Effector CD8-positive, alpha-beta T cell (primary cell): ENCODE measurements around the gene OR11H6.
"Not testable (repeated sequence)": the region's sequence is repeated elsewhere in the genome, so short reads cannot be mapped to it uniquely, and the experiment has no call there.

Experiments used
- DNase-seq: peaks from one replicate; lab custom pipeline; 2025; lab: John Stamatoyannopoulos, UW
- total RNA-seq, 4 experiments: gene quantifications; one replicate each; lab custom pipeline; 2026; lab: John Stamatoyannopoulos, UW

Gene OR11H6, protein sequence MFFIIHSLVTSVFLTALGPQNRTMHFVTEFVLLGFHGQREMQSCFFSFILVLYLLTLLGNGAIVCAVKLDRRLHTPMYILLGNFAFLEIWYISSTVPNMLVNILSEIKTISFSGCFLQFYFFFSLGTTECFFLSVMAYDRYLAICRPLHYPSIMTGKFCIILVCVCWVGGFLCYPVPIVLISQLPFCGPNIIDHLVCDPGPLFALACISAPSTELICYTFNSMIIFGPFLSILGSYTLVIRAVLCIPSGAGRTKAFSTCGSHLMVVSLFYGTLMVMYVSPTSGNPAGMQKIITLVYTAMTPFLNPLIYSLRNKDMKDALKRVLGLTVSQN
- total RNA-seq = 0 reads per million in 4 experiments

- DNase-seq = no peak
Measured at GRCh38 chr14:20223410-20223809, at the start of gene OR11H6. Gene OR11H6, plus strand, starts transcription at chr14:20223710. Its CDS starts 0 bp downstream, at chr14:20223710.

DNA sequence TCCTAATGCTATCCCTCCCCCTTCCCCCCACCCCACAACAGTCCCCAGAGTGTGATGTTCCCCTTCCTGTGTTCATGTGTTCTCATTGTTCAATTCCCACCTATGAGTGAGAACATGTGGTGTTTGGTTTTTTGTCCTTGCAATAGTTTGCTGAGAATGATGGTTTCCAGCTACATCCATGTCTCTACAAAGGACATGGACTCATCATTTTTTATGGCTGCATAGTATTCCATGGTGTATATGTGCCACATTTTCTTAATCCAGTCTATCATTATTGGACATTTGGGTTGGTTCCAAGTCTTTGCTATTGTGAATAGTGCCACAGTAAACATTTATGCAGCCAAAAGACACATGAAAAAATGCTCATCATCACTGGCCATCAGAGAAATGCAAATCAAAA is 49.3 kb upstream of the OR11H6 start:
- DNase-seq = not testable (repeated sequence)

DNA sequence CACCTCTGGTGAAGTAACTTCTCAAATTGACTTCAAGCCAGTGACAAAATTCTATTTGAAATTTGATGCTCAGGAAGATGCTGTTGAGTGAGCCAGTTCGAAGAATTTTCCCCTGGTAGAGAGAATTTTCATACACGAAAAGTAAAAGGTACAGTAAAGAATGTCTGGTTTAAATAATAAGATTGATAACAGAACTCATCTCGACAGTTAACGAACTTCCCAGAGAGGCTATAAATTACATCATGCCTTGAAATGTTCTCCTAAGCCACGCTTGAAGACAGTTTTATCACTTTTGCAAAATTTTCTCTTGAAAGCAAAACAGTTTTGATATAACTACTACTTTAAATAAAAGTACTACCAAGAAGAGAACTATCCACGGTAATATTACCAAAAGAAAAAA is 47.2 kb upstream of the OR11H6 start:
- no peak for DNase-seq

DNA sequence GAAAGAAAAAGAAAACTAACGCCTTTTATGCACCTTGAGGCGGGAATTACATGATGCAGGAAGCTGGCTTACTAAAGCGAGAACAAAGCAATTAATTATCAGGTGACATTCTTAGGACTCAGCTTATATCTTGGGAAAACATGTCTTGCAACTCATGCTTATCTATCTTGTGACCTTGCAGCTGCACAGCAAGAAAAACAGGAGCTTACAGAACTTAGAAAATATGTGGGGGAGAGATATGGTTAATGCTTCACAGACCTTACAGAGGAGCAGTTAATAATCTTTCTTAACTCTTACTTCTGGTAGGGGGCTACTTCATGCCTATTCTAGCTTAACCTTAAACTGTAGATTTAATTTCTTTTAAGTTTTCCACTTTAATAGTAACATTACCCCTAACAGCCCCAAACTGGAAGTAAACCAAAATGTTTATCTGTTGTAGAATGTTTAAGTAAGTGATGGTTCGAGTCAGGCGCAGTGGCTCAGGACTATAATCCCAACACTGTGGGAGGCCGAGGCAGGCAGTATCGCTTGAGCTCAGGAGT is 46.0 kb upstream of the OR11H6 start:
- DNase-seq = no peak

DNA sequence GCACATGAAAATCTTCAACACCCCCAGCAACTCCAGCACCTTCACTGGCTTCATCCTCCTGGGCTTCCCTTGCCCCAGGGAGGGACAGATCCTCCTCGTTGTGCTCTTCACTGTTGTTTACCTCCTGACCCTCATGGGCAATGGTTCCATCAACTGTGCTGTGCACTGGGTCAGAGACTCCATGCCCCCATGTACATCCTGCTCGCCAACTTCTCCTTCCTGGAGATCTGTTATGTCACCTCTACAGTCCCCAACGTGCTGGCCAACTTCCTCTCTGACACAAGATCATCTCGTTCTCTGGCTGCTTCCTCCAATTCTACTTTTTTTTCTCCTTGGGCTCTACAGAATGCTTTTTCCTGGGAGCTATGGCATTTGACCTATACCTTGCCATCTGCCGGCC is 44.3 kb upstream of the OR11H6 start:
- DNase-seq = no peak

DNA sequence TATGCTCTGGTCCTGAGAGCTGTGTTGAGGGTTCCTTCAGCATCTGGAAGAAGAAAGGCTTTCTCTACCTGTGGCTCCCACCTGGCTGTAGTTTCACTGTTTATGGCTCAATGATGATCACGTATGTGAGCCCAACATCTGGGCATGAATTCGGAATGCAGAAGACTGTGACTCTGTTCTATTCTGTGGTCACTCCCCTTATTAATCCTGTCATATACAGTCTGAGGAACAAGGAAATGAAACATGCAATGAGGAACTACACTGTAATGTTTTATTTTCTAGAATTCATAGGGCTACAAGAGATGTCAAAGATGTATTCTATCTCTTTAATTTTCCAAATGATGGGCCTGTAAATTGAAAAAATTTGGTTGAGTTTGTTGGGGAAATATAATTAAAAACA is 43.6 kb upstream of the OR11H6 start:
- no peak for DNase-seq

GRCh38 chr14:20180486-20180885 is 43.0 kb upstream of the OR11H6 start:
- DNase-seq = no peak

DNA sequence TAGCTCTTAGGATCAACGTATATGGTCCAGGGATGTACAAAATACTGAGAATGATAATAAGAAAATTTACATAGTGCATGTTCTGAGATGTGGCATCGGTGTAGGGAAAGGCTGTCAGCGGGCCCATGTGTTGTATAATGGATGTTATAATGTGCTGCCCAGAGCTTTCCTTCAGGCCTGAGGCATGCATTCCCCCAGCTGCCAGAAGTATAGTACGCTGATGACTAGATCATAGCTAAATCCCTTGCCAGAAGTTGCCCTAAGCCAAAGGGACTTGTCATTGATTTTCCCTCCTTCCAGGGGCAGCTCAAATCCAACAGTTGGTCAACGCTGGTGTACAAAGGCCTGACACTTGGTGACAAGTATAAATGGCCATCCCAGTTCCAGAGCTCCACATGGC is 39.3 kb upstream of the OR11H6 start:
- no peak for DNase-seq

DNA sequence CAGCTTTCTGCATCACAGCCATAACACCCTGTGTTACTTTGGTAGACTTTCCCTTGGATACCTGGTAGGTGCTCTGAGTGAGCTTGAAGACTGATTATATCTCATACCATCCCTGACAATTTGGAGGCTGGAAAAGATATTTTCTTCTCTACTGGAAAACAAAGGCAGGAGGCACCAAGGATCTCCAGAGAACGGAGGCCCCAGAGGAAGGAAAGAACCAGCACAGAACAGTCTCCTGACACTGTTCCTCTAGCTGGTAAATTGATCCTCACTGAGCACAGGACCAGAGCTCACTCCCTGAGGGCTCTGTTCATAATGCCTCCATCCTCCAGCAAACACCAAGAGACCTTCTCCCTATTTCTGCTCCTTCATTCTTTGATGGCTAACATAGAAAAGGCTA is 32.9 kb upstream of the OR11H6 start, which contains the start of gene OR11G2:
Gene OR11G2 (plus strand): TSS at position 301 of the 400 bp plus-strand sequence. CDS start 6,542 bp downstream, outside the sequence.
- no peak for DNase-seq

DNA sequence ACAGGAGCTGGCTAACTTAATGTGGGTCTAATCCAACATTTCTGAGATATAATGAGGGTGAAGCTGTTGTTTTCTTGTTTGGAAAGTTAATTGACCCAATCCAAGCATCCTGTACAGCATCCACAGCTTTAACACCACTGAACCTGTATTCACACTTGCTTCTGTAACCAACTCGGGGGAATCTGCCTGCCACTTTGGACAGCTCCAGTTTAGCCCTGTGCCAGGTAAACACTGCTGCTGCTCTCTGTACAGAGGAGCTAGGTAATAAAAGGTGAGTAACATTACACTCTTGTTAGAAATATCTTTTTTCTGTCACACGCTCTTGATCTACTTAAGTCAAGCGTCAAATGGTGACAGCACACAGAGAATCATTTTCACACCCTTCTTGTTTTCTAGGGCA is 32.1 kb upstream of the OR11H6 start:
- no peak for DNase-seq

- DNase-seq = no peak
Measured at GRCh38 chr14:20194101-20194500, 29.4 kb upstream of the OR11H6 start.

GRCh38 chr14:20195170-20195569 is 28.3 kb upstream of the OR11H6 start:
- DNase-seq = not testable (repeated sequence)

DNA sequence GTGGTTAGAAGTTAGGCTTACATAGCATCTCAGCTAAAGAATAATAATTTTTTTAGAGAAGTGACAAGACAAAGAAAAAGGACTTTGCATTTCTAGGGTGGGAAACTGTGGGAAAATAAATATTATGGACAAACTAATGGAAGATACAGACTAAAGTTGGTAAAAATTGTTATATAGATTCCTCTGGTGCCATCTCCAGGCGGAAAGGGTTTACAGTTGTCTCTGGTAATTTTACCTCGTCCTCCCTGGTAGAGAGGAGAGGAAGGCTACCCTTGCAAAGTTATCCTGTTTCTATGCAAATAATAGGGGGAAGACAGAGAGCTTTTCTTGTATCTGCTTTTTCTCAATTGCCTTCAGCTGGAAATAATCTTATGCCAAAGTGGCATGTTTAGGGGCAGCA is 27.6 kb upstream of the OR11H6 start:
- DNase-seq = no peak

DNA sequence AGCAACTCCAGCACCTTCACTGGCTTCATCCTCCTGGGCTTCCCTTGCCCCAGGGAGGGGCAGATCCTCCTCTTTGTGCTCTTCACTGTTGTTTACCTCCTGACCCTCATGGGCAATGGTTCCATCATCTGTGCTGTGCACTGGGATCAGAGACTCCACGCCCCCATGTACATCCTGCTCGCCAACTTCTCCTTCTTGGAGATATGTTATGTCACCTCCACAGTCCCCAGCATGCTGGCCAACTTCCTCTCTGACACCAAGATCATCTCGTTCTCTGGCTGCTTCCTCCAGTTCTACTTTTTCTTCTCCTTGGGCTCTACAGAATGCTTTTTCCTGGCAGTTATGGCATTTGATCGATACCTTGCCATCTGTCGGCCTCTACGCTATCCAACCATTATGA is 26.1 kb upstream of the OR11H6 start:
- DNase-seq = no peak

GRCh38 chr14:20198991-20199390 is 24.5 kb upstream of the OR11H6 start:
- DNase-seq = no peak

DNA sequence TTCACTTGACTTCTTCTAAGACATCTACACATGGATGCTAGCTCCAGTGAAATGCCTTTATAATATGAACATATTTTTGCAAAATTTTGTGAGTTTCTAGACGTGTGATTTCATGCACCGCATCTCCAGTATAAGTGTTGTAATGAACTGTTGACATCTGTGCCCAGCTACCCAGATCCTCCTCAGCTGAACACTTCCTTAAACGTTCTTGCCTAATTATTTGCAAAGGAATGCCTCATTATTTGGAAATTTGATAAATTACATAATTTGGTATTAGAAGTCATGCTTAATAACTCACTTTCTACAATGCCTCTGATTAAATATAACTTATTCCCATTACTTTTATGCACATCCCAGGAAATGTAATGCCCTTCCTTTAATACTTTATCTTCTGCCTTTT is 18.8 kb upstream of the OR11H6 start:
- DNase-seq = no peak

- DNase-seq = no peak
Measured at GRCh38 chr14:20209595-20209994, 13.9 kb upstream of the OR11H6 start.

GRCh38 chr14:20212406-20212805 is 11.1 kb upstream of the OR11H6 start:
- not testable (repeated sequence) for DNase-seq

DNA sequence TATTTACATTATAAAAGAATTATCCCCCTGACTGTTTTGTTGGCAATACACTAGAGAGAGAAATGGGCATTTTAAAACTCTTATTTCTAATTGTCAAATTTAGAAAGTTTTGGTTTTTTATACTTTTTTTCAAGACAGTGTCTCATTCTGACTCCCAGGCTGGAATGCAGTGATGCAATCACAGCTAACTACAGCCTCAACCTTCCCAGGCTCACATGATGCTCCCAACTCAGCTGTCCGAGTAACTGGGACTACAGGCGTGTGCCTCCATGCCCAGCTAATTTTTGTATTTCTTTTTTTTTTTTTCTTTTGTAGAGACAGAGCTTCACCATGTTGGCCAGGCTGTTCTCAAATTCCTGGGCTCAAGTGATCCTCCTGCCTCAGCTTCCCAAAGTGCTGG is 8.3 kb upstream of the OR11H6 start:
- no peak for DNase-seq

GRCh38 chr14:20219033-20219432 is 4.5 kb upstream of the OR11H6 start:
- DNase-seq = no peak

GRCh38 chr14:20228681-20229080 is 5.2 kb downstream of the OR11H6 start, which contains the start of gene OR11H7:
Gene OR11H7, plus strand, starts transcription at chr14:20228981.
- DNase-seq = no peak

DNA sequence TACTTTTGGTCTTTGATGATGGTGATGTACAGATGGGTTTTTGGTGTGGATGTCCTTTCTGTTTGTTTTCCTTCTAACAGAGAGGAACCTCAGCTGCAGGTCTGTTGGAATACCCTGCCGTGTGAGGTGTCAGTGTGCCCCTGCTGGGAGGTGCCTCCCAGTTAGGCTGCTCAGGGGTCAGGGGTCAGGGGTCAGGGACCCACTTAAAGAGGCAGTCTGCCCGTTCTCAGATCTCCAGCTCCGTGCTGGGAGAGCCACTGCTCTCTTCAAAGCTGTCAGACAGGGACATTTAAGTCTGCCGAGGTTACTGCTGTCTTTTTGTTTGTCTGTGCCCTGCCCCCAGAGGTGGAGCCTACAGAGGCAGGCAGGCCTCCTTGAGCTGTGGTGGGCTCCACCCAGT is 11.9 kb downstream of the OR11H6 start:
- not testable (repeated sequence) for DNase-seq

- DNase-seq = no peak
Measured at GRCh38 chr14:20247646-20248246, 24.2 kb downstream of the OR11H6 start.
